IPS-NIHi7 (cell line): ENCODE data around the gene SMIM23.
"Not testable (repeated sequence)": the region's sequence is repeated elsewhere in the genome, so short reads cannot be mapped to it uniquely, and the experiment has no call there.

ENCODE experiments used
- DNase-seq: peaks from one replicate; pipeline ENCODE4 v3.0.0; 2012; ENCODE audit warnings: mixed read lengths; ENCODE audit errors: extremely low spot score

The SMIM23 gene

GRCh38 chr5:171773106-171773505, 12.5 kb upstream of the SMIM23 start:
- DNase-seq = no peak

DNA sequence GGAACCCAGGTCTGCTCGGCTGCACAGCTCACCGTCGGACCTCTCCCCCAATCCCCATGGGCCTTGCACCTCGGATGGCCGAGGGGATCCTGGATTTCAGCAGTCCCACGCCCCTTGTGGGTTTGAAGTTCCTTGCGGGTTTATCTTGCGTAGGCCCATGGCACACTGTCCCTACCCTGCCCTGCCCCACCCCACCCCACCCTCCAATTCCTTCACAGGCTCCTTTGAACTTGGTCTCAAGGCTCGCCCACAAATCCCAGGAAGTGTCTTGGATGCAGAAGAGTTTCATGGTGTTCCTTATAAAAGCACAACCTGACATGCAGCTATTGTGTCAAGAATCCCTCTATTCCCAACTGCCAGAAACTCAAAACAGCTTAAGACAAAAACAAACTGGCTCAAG, 11.2 kb upstream of the SMIM23 start:
- DNase-seq = no peak

DNA sequence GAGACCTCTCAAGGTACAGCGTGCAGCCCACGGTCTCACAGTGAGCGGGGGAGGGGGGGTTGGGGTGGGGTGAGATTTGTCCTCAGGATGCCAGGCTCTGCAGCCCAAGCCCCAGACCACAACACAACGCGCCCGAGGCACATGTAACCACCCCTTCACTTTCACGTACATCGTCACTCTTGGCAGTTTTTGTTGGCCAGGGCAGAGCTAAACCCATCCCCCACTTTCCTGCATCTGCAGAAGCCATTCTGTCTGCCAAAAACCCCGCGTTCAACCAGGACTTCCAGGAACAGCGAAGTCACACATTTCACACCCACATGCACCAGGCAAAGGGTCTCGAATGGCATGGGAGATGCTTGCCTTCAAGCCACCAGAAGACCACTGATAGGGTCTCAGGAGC, 9.4 kb upstream of the SMIM23 start:
- no peak for DNase-seq

GRCh38 chr5:171776770-171777759, 8.6 kb upstream of the SMIM23 start:
- DNase-seq = no peak

GRCh38 chr5:171781744-171782143, 3.9 kb upstream of the SMIM23 start:
- not testable (repeated sequence) for DNase-seq

- DNase-seq = no peak
Observed at GRCh38 chr5:171782332-171782966, 3.2 kb upstream of the SMIM23 start.

- DNase-seq = no peak
Observed at GRCh38 chr5:171783051-171783450, 2.6 kb upstream of the SMIM23 start.

DNA sequence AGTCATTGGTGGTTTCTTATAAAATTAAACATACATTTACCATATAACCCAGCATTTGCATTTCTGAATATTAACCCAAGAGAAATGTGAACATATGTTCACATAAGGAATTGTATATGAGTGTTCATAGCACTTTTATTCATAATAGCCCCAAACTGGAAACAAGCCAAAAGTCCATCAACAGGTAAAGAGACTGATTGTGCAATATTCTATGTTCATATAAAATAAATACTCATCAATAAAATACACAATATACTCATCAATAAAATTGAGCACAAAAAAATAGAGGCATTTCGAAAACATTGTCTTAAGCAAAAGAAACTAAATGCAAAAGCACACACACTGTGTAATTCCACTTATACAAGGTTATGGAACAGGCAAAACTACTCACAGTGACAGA, 3.7 kb downstream of the SMIM23 start:
- DNase-seq = no peak

GRCh38 chr5:171790408-171790807, 4.8 kb downstream of the SMIM23 start:
- no peak for DNase-seq

GRCh38 chr5:171794470-171794960, 8.9 kb downstream of the SMIM23 start:
- DNase-seq = no peak

GRCh38 chr5:171795381-171795780, 9.8 kb downstream of the SMIM23 start:
- DNase-seq = no peak

DNA sequence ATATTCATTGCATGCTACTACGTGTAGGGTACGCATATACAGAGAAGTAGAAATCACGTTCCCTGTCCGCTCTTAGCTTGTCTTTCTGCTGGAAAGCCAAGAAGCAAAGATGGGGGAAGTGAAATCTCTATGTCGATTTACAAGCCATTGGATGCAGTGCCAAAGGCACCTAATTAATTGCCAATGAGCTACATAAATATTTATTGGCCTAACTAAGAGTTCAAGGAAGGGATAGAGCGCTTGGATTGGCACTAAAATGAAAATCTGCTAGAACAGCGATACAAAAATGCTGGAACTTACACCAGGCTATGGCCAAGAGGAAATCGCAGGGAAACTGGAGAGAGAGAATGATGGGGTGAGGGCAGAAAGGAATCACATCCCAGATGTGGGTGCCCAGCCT, 10.8 kb downstream of the SMIM23 start:
- DNase-seq = no peak

DNA sequence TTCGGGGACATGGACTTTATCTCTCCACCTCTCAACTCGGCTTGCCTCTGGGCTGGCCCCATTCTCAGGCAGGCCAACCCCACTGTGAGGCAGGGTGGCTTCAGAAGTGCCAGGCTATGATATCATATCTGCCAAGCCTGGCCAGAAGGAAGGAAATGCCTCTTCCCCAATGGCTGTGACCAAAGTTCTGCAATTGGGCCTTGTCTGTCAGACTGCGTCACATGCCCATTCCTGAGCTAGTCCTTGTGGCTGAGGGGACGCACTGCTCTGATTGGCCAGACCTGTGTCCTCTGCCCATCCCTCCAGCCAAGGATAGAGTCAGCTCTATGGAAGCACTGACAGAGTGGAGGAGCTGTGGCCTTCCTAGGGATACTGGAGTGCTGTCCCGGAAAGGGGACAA, 11.9 kb downstream of the SMIM23 start:
- no peak for DNase-seq

DNA sequence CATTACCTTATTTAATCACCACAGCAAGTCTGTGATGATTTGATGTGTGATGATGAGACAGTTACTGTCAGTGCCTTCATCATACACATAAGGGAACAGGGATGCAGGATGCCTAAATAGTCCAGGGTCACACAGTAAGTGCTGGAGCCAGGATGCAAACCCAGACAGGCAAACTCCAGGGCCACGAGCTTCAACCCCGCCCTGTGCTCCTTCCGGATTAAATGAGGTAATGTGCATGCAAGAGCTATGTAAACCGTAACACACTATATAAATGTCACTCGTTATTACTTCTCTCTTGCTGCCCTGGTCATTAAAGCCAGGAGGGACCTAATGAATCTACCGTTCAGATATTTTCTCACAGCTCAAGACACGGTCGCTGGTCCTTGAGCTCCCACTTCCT, 12.8 kb downstream of the SMIM23 start:
- DNase-seq = no peak

DNA sequence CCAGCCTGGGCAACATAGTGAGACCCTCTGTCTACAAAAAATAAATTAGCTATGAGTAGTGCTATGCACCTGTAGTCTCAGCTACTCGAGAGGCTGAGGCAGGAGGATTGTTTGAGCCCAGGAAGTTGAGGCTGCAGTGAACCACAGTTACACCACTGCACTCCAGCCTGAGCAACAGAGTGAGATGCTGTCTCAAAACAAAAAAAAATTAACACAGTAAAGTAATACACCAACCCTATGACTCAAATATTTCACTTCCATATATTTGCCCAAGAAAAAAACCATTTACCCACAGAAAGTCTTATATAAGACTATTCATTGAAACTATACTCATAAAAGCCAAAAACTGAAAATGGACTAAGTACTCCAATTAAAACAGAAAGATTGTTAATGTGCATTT, 16.2 kb downstream of the SMIM23 start:
- DNase-seq = no peak

- DNase-seq = no peak
Observed at GRCh38 chr5:171805746-171806145, 20.1 kb downstream of the SMIM23 start.

DNA sequence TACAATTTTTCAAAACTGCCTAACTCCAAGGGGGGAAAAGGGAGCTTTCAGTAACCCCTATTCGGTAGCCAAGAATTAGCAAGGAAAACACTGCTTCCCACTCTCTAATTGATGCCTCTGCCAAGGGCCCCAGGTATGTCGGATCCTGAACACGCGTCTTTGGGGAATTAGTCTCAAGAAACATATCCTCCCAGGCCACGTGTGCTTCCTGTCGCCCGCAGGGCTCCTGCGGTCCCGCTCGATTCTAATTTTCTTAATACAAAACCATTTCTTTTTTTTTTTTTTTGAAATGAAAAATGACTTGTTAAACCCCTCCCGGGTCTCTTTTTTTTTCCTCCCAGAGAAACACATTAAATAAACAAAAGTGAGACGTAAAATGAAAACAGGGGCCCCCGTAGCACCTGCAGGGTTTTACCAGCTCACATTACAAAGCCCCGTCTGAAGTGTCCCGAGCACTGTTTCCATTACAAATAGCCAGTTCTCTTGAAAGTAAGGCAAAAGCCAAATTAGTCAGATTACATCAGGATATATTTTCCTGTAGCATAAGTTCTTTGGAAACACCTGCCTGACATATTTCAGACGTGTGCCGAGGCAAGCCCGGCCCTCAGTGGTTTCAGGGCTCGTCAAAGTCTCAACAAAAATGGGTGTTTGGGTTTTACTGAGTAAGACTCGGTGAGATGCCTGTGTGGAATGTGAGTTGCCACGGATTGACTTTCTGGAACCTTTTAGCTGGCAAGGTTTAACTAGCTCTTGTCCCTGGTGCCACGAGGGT, 21.5 kb downstream of the SMIM23 start:
- DNase-seq = no peak

DNA sequence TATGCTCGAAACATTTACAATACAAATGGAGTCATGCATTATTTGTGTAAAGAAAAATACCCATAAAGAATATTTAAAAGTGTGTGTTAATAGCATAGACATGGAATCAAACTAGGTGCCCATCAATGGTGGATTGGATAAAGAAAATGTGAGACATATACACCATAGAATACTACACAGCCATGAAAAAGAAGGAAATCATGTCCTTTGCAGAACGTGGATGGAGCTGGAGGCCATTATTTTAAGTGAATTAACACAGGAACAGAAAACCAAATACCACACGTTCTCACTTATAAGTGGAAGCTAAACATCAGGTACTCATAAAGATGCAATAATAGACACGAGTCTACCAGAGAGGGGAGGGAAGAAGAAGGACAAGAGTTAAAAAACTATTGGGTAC, 22.8 kb downstream of the SMIM23 start:
- no peak for DNase-seq

DNA sequence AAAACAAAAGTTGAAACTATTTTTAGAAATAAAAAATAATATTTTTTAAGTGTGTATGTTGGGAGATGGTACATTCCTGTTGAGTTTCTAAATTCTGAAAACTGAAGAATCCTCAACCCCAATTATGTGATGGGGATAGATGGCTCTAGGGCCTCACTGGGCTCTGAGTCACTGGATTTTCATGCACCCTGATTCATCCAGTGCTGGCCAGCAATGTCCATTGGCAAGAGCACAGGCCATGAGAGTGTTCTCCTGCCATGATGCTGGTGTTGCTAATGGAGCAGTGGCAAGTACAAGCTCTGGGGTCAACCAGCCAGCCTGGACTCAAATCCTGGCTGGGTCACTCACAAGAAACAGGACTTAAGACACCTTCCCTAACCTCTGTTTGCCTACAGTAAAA, 23.3 kb downstream of the SMIM23 start:
- DNase-seq = no peak

GRCh38 chr5:171810227-171810626, 24.6 kb downstream of the SMIM23 start:
- no peak for DNase-seq

DNA sequence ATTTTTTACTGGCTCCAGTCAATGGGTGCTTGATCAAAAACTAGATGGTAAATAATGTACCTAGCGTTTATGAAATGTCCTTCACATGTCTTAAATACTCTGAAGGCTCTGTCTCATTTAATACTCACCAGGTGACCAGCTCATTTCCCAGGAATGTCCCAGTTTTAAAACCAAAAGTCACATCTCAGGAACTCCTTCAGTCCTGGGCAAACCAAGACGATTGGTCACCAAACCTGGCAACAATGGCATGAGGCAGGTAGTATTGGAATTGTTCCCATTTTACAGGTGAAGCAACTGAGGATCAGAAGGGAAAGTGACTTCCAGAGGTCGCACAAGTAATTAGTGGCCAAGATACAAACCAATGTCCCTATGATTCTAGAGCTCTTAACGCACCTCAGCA, 27.7 kb downstream of the SMIM23 start:
- no peak for DNase-seq

- no peak for DNase-seq
Observed at GRCh38 chr5:171813813-171814490, 28.3 kb downstream of the SMIM23 start.
